ENCODE results near the gene BCL6B.

BCL6B gene

DNA sequence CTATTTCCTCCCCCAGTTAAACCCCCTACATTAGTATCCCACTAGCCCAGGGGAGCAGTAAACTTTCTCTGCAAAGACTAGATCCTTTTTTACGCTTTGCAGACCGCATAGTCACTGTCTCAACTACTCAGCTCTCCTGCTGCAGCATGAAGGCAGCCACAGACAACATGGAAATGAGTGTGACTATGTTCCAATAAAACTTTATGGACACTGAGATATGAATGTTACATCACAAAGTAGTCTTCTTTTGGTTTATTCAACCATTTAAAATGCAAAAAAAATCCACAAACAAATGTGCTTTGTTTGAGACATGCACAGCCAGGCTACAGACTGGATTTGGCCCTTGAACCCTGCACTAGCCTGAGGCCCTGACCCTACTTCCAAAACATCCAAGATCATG lies 12.3 kb upstream of the BCL6B start:
- DNase-seq, result no peak

DNA sequence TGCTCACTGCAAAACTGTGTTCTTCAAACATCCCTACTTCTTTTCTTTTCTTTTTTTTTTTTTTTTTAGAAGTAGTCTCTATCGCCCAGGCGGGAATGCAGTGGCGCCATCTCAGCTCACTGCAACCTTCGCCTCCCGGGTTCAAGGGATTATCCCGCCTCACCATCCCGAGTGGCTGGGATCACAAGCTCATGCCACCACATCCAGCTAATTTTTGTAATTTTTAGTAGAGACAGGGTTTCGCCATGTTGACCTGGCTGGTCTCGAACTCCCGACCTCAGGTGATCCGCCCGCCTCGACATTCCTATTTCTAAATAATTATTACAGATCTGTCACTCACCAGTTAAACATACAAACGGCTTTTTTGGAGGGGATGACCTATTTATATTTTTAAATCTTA lies 11.4 kb upstream of the BCL6B start:
- no peak for DNase-seq

- DNase-seq, result no peak
Observed at GRCh38 chr17:7011942-7012254, 11.0 kb upstream of the BCL6B start.

DNA sequence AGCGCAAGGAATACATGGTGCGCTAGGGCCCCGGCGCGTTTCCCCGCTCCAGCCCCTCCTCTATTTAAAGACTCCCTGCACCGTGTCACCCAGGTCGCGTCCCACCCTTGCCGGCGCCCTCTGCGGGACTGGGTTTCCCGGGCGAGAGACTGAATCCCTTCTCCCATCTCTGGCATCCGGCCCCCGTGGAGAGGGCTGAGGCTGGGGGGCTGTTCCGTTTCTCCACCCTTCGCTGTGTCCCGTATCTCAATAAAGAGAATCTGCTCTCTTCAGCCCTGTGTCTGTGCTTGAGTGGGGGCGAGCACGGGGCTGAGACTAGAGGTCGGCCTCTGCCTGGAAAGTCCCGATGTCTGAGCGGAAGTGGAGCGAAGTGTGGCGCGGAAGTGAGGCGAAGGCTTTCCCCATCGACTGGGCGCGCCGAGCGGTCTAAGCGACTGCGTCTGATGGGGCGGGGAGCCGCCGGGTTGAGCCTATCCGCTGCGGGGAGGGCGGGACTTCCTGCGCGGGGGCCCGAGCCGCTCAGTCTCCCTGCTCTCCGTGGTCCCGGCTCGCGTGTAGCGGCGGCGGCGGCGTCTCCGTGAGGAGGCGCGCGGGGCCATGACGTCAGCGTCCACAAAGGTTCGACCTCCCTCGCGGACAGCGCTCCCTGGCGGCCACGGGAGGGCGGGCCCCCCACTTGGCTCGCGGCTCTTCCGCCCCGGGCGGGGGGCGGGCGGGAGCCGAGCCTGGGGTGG lies 8.4 kb upstream of the BCL6B start:
- peak; percentile 87 for DNase-seq

DNA sequence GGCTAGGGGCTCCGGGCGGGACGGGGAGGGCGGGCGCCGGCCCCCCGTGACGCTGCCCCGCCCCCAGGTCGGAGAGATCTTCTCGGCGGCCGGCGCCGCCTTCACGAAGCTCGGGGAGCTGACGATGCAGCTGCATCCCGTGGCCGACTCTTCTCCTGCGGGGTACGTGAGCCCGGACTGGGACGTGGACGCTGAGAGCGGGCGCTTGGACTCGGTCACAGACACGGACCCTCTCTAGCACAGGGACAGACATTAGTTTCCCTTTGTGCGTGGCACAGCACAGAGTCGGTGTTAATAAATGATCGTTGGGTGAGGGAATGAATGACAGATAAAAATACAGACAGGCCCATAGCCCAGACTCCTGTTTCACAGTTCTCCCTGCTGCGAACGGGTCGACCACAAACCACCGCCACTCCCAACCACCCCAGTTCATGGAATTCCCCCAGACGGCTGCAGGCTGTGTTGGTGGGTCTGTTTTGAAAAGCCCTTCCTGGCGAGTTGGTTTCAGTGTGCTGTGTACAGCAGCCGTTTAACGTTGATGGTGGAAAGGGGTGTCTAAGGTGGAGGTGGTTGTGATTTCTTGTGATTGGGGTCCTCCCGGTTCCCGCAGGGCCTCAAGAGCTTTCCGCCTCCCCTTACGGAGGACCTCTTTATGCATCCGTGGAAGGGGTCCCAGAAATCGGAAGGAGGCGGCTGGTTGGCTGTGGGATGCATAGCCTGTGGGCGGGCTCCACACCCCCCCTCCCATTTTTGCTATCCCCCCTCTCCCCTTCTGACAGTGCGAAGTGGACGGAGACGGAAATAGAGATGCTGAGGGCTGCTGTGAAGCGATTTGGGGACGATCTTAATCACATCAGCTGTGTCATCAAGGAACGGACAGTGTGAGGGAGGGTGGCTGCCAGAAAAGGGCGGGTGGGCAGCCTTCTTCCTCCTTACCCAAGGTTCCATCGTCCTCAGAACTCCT lies 7.6 kb upstream of the BCL6B start:
- no peak for DNase-seq

GRCh38 chr17:7016418-7016817 lies 6.4 kb upstream of the BCL6B start:
- DNase-seq, result no peak

GRCh38 chr17:7016886-7017826 lies 5.7 kb upstream of the BCL6B start:
- DNase-seq, result no peak

GRCh38 chr17:7017827-7018200 lies 5.0 kb upstream of the BCL6B start:
- no peak for DNase-seq

- DNase-seq, result no peak
Observed at GRCh38 chr17:7018331-7018964, 4.4 kb upstream of the BCL6B start.

- DNase-seq, result no peak
Observed at GRCh38 chr17:7019367-7019766, 3.5 kb upstream of the BCL6B start.

- peak; percentile 39 for DNase-seq
Observed at GRCh38 chr17:7019839-7020519, 2.9 kb upstream of the BCL6B start.

GRCh38 chr17:7020894-7021664 lies 1.8 kb upstream of the BCL6B start:
- DNase-seq, result no peak

- peak; percentile 16 for DNase-seq
Observed at GRCh38 chr17:7021993-7022778, 664 bp upstream of the BCL6B start.

GRCh38 chr17:7023576-7024401 lies 939 bp downstream of the BCL6B start:
- peak; percentile 25 for DNase-seq

GRCh38 chr17:7024402-7024785 lies 1.5 kb downstream of the BCL6B start:
- no peak for DNase-seq

DNA sequence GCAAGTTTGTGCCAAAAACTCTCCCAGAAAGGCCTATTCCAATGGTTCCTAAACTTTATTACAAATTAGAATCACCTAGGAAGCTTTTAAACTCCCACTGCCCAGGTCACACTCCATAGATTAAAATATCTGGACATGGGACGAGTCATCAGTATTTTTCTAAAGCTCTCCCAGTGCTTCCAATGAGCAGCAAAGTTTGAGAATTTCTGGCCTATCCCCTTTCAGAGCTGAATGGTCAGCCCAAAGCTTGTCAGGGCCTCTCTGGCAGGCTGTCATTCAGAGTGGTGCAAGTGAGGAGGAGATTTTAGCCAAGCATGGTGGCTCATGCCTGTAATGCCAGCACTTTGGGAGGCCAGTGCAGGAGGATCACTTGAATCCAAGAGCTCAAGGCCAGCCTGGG lies 2.4 kb downstream of the BCL6B start:
- no peak for DNase-seq

GRCh38 chr17:7026471-7027115 lies 3.7 kb downstream of the BCL6B start:
- no peak for DNase-seq

- DNase-seq, result no peak
Observed at GRCh38 chr17:7027335-7027734, 4.5 kb downstream of the BCL6B start.

DNA sequence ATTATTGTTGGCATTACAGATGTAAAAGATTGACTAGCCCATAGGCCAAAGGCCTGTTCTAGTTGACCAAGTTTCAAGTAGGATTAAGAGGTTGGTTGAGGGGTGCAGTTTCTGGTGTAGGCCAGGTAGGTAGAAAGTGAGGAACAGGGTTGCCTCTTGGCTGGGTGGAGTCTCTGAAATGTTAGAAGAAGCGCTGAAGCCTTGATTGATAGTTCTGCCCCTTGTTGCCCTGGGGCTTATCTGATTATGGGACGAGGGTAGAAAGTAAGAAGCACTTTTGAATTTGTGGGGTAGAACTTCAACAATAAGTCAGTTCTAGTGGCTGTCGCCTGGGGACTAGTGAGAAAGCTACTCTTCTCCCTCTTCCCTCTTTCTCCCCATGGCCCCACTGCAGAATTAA lies 6.2 kb downstream of the BCL6B start:
- DNase-seq, result no peak

Measured in NCI-H1092 treated with DMSO at 0.1 percent for 48 hours (cell line).